Measurements from ENCODE around the gene BCL2L11. TPM values are rescaled to one million over a fixed set of nuclear protein-coding genes. Genes with fewer than 3 reads are reported as not detected.

BCL2L11 gene
- total and polyA plus RNA-seq, 2 donors (not counting 3 experiments of a cell fraction or from before 2014, with no cell fraction given): 12.9 to 26.6 TPM

GRCh38 chr2:111138839-111139238 is 18.1 kb downstream of the BCL2L11 start:
- H3K27ac ChIP-seq (ENCODE audit: insufficient read depth, low read depth, low read length): no peak overlapping the region
- CTCF ChIA-PET: no interaction called here
- no peaks in the 10 kb centered on the region for H4K20me1 ChIP-seq (replicated peaks; ENCODE audit: control insufficient read depth, extremely low read depth, insufficient read depth, low read length)
- FAIRE-seq: no peak
- TF ChIP-seq JUN (IDR thresholded peaks at IDR 0.05; ENCODE audit: borderline replicate concordance, insufficient read depth, insufficient read length, low read depth) (no peak), GATA2 (IDR thresholded peaks at IDR 0.05; ENCODE audit: insufficient read depth, insufficient read length, low read depth, low read length) (no peak), MAX (IDR thresholded peaks at IDR 0.05; ENCODE audit: insufficient read depth, insufficient read length) (no peak), POLR2AphosphoS5 (IDR thresholded peaks at IDR 0.05; ENCODE audit: insufficient read depth, low read depth, low read length) (no peak), FOS (IDR thresholded peaks at IDR 0.05; ENCODE audit: borderline replicate concordance, insufficient read depth, low read length) (no peak), MYC (IDR thresholded peaks at IDR 0.05; ENCODE audit: low read depth, low read length) (no peak), POLR2A (IDR thresholded peaks at IDR 0.05; ENCODE audit: low read depth, low read length) (no peak), EZH2 (IDR thresholded peaks at IDR 0.05; ENCODE audit: borderline replicate concordance, low read depth, low read length, severe bottlenecking) (no peak), CTCF (IDR thresholded peaks at IDR 0.05; ENCODE audit: extremely low read depth in 1 of 2, insufficient read depth in 1 of 2, low read depth in 1 of 2, low read length in 2 of 2) (no peak)
- no TSS peak for BruUV-seq (replicated peaks)
- POLR2A ChIA-PET: no interaction called here
- no peaks in the 10 kb centered on the region for H3K9me1 ChIP-seq (replicated peaks; ENCODE audit: control insufficient read depth, extremely low read depth, insufficient read depth, low read length)
- H3K27me3 ChIP-seq (ENCODE audit: control insufficient read depth in 2 of 2, insufficient read depth in 2 of 2, low read length in 2 of 2): no peaks in the 10 kb centered on the region
- dilution Hi-C loops (cut with MboI; ENCODE audit: extremely low pct_ligation_motif_present, low sequenced_read_pairs): no loop called here
- H3K4me3 ChIP-seq (replicated peaks in 1 of 3; ENCODE audit: insufficient read depth in 1 of 3, low read depth in 1 of 3, low read length in 3 of 3): no peak overlapping the region
- peaks cover 0 to 30% of the 10 kb centered on the region in 2 experiments for H3K36me3 ChIP-seq (ENCODE audit: control insufficient read depth in 2 of 2, extremely low read depth in 1 of 2, insufficient read depth in 2 of 2, low read length in 2 of 2)
- DNase-seq (ENCODE audit: low read depth, low spot score): no peak
- H3K79me2 ChIP-seq (ENCODE audit: control insufficient read depth, insufficient read depth, low read length): no peaks in the 10 kb centered on the region
- no peak overlapping the region for H3K9ac ChIP-seq (replicated peaks; ENCODE audit: extremely low read depth, insufficient read depth, low read length)
- no peak overlapping the region for H2AFZ ChIP-seq (ENCODE audit: low read depth, low read length)
- H3K9me3 ChIP-seq (replicated peaks; ENCODE audit: control insufficient read depth, insufficient read depth, low read length): no peaks in the 10 kb centered on the region
- intact Hi-C loops (cut with micrococcal nuclease): no loop called here
- H3K4me2 ChIP-seq (ENCODE audit: insufficient read depth, low read length): no peak overlapping the region
- no peaks in the 10 kb centered on the region for H3K4me1 ChIP-seq (ENCODE audit: control insufficient read depth, extremely low read depth, insufficient read depth, low read length)
